Kasumi-1 (cell line): ENCODE measurements around the gene TSC1.

ENCODE experiments used
- DNase-seq, 2 experiments: peaks; one replicate each; lab custom pipeline; 2025; lab: John Stamatoyannopoulos, UW

TSC1 gene

GRCh38 chr9:132937463-132937901 is 6.9 kb downstream of the TSC1 start:
- no peak for DNase-seq

- DNase-seq = no peak
Observed at GRCh38 chr9:132935026-132935425, 9.4 kb downstream of the TSC1 start.

GRCh38 chr9:132931178-132931735 is 13.2 kb downstream of the TSC1 start:
- no peak for DNase-seq

GRCh38 chr9:132927704-132928103 is 16.7 kb downstream of the TSC1 start:
- DNase-seq = no peak

- DNase-seq = no peak
Observed at GRCh38 chr9:132923346-132923902, 21.0 kb downstream of the TSC1 start.

GRCh38 chr9:132919614-132920268 is 24.7 kb downstream of the TSC1 start:
- no peak for DNase-seq

GRCh38 chr9:132914924-132915323 is 29.5 kb downstream of the TSC1 start:
- no peak for DNase-seq

- DNase-seq = no peak
Observed at GRCh38 chr9:132912131-132912530, 32.3 kb downstream of the TSC1 start.

- no peak for DNase-seq
Observed at GRCh38 chr9:132910376-132910775, 34.0 kb downstream of the TSC1 start.

- DNase-seq = no peak
Observed at GRCh38 chr9:132909311-132909710, 35.1 kb downstream of the TSC1 start.

- DNase-seq = no peak
Observed at GRCh38 chr9:132908635-132909034, 35.8 kb downstream of the TSC1 start.

GRCh38 chr9:132905726-132906125 is 38.7 kb downstream of the TSC1 start:
- DNase-seq = no peak

- no peak for DNase-seq
Observed at GRCh38 chr9:132903574-132904492, 40.6 kb downstream of the TSC1 start.

- peak; percentile 66 to 89 for DNase-seq
Observed at GRCh38 chr9:132901858-132902831, 42.3 kb downstream of the TSC1 start.

- DNase-seq = no peak
Observed at GRCh38 chr9:132898051-132898450, 46.4 kb downstream of the TSC1 start.

- no peak for DNase-seq
Observed at GRCh38 chr9:132896906-132897305, 47.5 kb downstream of the TSC1 start.

- DNase-seq = no peak
Observed at GRCh38 chr9:132896264-132896663, 48.2 kb downstream of the TSC1 start.

- DNase-seq = no peak
Observed at GRCh38 chr9:132894862-132895835, 49.3 kb downstream of the TSC1 start.

GRCh38 chr9:132894346-132894745 is 50.1 kb downstream of the TSC1 start:
- no peak for DNase-seq

- DNase-seq = no peak
Observed at GRCh38 chr9:132892400-132892799, 52.0 kb downstream of the TSC1 start.
